ENCODE data around the gene KIZ.

KIZ gene

DNA sequence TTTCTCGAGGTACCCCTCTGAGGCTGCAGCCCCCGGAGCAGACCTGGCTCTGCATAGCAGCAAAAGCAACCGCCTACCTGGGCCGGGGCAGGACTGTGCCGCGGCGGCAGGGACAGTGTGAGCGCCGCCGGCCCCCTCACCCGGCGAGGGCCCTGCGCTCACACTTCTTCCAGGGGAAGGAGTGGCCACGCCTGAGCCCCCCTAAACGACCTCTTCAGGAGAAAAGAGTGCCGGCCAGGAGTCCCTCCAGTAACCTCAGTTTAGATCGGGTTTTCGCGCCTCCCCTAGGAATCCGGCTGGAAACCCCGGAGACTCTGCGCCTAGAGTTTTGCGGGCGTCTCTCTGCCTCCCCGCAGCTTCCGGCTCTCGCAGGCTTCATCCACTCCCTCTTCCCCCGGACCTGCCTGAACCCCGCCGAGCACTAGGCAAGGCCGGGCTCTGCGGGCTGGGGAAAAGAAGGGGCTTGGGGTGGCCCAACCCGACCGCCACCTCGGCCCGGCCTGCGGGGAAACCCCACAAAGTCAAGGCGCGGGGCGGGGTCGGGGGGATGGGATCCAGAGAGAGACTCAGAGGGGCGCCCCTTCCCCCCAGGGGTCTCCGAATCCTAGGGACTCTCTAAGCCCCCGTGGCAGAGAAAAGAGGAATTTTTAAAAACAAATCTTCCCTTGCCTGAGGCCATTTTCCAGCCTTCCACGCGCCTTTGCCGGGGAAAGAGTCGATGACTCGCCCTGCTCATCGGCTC, 20.3 kb upstream of the KIZ start:
- DNase-seq (ENCODE audit: low read depth in 2 of 2) = no peak

DNA sequence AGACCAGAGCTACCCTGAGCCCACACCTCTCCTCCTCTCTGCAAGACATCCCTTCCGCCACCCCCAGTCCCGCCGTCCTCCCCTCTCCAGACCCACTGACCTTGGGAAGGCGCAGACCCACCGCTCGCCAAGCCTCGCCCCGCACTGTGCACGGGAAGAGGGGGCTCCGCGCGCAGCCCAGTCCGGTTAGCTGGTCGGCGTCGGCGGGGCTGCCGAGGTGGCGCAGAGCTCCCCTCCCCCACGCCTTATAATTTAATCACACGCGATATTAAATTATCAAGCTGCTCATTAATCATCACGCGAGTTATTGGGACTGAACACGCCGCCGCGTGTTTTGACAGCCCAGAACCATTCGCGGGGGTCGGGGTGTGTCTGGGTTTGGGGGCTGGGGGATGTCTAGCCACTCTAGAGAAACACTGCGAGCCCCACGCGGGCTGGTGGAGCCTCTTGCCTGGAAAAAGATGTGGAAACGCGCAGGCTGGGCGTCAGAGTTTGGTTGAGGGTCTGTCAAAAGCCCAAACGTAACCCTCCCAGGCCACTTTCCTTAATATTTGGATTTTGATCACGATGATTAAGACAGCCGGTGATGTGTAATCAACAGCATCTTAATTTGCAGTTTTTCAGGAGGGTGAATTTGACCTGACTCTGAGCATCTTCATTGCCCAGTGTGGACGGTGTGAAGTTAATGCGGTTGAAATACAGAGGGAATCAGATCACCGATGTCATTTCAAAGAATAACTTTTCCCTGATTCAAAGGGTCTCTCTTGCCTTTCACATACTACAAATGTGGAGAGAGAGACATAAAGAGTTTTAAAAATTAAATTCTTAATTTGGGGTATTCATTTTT, 19.5 kb upstream of the KIZ start, which contains the start of gene LINC00237:
Gene LINC00237, minus strand, starts transcription at position 188 of the 847 bp plus-strand sequence.
- no peak for DNase-seq (ENCODE audit: low read depth in 2 of 2)

DNA sequence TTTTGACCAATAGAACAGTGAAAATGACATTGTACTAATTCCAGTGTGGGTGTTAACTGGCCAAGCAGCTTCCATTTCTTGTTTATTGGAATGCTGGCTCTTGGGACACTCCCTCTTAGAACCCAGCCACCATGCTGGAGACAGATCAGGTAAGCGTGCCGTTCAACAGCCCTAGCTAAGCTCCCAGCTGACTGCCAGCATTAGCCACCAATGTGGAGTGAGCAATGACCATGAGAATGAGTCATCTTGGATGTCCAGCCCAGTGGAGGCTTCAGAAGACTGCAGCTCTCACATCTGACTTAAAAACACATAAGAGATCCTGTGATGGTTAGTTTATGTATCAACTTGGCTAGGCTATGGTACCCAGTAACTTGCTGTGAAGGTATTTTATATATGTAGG, 16.7 kb upstream of the KIZ start:
- no peak for DNase-seq (ENCODE audit: low read depth in 2 of 2)

DNA sequence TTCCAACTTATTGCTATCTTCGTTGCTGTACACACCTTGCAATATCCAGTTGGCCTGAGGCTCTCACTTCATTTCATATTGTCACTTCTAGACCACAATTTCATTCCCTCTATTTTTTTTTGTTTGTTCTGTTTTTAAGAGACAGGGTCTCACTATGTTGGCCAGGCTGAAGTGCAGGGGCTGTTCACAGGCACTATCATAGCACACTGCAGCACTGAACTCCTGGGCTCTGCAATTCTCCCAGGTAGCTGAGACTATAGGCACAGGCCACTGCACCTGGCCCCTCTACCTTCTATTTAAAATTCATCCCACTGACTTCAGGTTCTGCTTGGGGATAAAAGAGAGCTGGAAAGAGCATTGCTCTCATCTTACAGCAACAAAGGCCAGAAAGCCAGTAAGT, 15.1 kb upstream of the KIZ start:
- no peak for DNase-seq (ENCODE audit: low read depth in 2 of 2)

DNA sequence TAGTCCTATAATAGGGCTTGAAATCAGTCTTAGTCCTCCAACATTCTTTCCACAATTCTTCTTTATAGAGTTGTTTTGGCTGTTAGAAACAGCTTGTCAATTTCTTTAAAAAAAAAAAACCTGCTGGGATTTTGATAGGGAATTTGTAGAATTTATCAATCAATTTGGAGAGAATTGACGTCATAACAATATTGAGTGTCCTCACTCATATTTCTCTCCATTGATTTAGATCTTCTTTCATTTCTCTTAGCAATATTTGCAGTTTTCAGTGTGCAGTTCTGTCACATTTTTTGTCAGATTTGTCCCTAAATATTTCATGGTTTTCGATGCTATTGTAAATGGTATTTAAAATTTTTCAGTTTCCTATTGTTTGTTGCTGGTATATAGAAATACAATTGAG, 14.5 kb upstream of the KIZ start:
- no peak for DNase-seq (ENCODE audit: low read depth in 2 of 2)

DNA sequence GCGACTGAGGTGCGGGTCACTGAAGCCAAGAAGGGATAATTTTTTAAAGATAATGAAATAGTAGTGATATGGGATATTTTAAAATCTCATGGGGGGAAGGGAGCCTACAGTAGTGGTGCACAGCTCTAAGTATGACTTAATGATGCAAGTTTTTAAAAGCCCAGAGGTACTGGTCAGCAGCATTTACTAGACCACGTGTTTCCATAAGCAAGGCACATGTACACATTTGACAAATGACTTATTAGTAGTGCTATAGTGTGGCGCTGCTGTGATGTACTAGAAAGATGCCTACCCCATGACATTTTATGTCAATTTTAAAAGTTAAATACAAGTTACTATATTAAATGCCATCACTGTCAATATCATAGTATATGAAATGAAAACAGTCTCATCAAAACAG, 12.2 kb upstream of the KIZ start:
- no peak for DNase-seq (ENCODE audit: low read depth in 2 of 2)

DNA sequence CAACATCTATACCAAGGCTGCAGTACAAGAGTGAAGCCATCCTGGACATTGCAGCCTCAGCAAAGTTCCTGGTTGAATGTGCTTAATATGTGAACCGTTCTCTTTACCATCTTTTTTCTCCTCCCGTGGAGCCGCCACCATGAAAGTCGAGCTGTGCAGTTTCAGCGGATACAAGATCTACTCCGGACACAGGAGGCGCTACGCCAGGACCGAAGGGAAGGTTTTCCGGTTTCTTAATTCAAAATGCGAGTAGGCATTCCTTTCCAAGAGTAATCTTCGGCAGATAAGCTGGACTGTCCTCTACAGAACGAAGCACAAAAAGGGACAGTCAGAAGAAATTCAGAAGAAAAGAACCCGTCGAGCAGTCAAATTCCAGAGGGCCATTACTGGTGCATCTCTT, 11.3 kb upstream of the KIZ start:
- no peak for DNase-seq (ENCODE audit: low read depth in 2 of 2)

DNA sequence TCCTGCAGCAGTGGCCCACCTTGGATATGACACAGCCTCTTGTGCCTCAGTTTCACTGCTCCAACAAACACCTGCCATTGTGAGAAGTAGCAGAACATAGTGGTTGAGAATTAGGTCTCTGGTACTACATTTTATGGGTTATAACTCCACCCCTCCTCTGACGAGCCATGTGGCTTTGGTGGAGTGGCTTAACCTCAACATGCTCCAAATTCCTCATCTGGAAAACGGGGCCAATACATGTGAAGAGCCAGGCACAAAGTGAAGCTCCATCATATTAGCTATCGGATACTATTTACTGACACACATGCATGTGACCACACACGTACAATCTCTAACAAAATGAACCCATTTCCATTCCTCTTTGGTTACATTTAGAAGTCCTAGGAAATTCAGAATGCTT, 8.4 kb upstream of the KIZ start:
- no peak for DNase-seq (ENCODE audit: low read depth in 2 of 2)

DNA sequence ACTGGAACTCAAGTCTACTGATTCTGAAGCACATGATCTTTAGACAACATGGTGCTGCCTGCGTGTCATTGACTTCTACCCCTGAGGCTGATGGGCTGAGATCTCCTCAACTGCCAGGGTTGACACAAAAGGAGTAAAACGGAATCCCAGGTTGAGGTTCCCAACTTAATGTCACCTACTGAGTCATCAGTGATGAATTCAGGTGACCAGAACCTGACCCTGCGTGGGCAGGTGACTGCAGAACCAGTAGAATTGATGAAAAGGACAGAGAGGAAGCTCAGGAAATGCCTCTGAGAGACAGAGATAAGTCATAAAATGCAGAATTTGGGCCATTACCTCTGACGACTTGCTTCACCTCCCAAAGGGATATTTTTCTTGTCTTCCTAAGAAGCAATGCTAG, 7.7 kb upstream of the KIZ start:
- DNase-seq (ENCODE audit: low read depth in 2 of 2) = no peak

DNA sequence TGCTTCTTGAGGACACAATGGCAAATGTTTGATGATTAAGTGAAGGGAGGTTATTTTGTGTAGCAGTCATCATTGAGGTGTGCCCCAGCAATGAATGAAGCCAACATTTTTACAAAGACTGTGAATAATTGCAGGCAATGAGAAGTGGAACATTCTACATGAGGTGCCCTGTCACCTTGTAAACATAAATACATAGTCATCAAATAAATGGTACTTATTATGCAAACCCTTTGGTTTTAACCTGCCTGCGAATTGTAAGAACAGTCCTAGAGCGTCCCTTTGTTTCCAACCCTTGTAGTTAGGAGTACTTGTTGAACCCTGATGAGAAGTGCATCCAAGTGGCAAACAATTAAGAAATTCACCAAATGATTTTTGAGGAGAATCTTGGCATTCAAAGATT, 7.1 kb upstream of the KIZ start:
- no peak for DNase-seq (ENCODE audit: low read depth in 2 of 2)

DNA sequence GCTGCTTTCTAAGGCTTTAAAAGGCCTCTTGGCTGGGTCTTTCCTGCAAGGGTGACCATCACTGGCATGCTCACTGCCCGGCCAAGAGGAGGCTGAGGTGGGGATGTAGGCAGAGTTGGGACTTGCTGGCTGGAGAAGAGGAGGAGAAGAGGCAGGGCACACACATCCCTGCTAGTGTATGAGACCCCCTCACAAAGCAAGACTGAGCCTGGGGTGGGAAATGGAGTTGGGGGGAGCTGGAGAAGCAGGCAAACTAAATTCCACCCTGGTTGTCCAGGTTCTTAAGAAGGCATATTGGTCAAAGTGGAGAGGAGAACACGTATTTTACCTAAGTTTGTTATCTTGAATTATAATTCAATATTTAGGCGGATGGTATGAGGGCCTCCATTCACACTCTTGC, 1.7 kb upstream of the KIZ start:
- no peak for DNase-seq (ENCODE audit: low read depth in 2 of 2)

DNA sequence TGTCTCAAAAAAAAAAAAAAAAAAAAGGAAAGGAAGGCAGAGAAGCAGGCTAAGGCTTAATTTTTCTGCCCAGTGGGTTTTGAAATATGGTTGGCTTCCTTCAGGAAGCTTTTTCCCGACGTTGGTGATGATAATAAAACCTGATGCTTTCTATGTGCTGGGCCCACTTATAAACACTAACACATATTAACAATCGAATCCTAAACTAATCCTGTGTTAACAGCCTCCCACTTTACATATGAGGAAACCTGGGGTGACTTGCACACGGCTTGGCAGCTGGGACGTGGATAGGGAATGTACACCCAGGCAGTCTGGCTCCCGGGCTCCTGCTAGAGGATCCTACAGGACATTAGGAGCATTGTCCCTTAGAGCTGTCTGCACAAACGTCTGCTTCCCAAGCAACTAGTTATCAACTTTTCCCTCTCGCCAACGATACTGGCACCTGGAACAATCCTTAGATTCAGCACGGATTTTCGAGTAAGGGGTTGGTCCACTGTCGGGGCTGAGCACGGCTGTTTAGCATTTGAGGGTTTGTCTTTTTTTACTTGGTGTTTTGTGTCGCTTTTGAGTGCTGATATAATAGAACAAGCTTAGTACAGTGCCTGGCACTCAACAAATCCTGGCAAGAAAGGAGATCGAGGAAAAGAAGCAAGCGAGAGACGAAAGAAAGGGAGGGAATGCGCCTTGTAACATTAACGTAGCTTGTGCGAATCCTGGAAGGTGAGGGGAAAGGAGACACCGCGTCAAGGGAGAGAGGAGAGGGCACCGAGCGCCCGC, 622 bp upstream of the KIZ start:
- peak; percentile 9 to 10 for DNase-seq (ENCODE audit: low read depth in 2 of 2)

DNA sequence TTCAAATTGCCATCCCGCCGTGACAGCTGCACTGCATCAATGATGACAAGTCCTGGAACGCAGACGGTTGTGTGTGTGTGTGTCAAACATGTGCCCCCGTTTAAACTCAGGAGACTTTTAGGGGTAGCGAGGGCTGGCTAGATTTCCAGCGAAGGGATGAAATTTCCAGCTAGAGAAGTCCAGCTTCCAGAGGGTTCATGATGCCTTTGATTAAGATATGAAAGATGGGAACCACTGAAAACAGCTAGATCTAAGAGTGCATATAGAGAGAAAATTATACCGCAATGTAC, 644 bp downstream of the KIZ start:
- no peak for DNase-seq (ENCODE audit: low read depth in 2 of 2)

DNA sequence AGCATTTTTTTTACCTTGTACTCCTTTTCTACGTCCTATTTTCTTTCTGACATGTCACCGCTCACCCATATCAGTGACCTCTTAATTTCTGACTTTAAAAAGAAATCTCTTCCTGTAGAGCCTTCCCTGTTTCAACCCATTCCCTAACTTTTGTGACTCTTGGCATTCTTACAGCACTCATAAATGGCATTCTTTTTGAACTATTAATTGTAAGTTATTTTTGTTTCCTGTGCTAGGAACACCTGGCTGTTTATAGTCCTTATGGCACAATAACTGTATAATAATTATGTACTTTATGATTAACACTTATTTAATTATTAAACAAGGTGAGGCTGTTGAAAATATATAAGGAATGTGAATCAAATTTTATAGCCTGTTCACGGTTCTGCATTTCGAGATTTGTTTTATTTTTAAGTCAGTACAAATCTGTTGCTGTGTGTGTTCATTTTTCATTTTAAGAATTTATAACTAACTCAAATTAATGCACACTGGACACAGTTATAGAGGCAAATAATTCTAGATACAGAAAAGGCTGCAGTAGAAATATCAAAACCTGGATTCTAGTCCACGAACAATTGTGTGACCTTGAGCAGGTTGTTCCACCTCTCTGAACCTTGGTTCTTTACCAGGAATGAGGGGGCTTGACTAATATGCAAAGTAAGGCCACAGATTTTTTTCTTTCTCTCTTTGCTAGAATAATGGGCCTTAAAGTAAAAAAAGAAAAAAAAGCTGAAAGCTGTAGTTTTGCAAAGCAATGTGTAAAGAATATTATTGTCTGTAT, 1.5 kb downstream of the KIZ start:
- DNase-seq (ENCODE audit: low read depth in 2 of 2) = no peak

DNA sequence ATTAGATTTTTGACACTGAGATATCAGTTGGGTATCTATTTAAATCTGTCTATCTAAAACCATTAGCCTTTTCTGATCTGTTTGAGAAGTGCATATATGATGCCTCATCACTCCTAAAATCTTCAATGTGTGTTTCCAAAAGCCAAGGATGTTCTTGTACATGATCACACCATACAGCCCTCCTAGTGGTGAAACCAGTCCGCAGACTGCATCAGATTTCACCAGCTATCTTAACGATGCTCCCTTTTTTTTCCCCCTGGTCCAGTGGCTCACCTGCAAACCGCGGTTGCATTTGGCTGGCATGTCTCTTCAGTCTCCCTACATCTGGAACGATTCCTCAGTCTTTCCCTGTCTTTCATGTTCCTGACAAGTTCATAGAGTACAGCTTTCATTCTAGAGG, 4.0 kb downstream of the KIZ start:
- no peak for DNase-seq (ENCODE audit: low read depth in 2 of 2)

DNA sequence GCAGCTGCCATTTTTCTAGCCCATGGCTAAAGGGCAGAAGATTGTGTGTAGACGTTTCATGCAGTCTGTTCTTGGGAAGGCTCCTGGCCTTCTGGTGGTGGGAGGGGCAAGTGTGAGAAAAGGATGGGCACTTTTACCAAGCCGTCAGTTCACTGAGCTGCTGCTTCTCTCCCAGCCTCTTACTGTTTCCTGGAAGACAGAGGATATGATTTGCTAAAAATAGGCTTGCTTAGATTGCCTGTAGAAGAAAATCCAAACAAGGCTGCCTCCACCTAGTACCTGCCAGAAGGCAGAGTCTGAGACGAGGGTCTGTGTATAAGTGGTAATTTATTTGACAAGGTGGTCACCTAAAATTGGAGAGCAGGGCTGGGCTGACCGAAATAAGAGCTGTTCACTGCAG, 7.5 kb downstream of the KIZ start:
- DNase-seq (ENCODE audit: low read depth in 2 of 2) = no peak

DNA sequence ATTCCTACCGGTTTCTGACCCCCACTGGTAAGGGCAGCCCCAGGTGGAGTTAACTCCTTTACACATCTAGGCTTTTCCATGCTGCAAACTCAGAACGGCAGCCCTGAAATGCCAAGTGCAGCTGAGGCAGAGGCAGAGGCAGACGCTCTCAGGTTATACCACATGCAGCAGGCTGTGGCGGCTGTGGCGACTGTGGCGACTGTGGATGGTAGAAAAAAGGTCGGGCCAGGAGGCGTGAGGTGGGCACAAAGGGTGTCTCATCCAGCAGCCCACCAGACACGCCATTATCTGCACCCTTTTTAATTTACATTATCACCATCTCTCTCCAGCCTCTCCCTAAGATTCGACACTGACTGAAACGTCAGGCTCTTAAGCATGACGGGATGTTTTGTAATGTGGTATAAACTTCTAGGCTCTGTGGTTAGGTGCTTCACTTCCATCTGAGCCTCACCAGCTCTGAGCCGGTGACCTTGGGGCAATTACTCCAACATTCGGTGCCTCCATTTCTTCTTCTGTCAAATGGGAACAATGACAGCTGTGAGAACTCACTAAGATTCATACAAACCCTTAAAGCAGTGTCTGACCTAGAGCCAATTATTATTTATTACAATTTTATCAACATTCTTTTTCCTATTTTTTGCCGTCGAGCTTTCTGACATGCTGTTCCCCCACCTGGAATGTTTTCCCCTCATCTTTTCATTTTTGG, 8.2 kb downstream of the KIZ start:
- no peak for DNase-seq (ENCODE audit: low read depth in 2 of 2)

DNA sequence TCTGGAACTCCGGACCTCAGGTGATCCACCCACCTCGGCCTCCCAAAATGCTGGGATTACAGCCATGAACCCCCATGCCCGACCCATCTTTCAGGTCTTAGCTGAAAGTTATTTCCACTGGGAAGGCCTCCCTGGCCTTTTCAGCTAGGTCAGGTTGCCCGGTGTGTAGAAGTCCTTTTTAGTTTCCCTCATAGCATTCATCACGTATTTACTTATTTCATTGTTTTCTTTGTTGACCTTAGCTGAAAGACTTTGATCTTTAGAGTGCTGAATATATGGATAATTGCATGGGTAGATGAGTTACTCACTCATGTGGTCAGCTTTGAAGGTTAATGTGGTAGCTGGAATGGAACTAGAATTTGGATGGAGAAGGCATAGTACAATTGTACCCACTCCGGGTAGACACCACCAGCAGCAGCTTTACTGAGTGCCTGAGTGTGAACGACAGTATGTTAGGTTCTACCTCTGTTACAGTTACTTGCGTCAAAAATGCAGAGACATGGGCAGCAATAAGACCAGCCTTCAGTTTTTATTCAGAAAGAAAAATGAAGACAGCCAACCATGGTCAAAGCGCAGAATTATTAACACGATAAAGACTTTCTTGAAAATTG, 9.1 kb downstream of the KIZ start:
- no peak for DNase-seq (ENCODE audit: low read depth in 2 of 2)

DNA sequence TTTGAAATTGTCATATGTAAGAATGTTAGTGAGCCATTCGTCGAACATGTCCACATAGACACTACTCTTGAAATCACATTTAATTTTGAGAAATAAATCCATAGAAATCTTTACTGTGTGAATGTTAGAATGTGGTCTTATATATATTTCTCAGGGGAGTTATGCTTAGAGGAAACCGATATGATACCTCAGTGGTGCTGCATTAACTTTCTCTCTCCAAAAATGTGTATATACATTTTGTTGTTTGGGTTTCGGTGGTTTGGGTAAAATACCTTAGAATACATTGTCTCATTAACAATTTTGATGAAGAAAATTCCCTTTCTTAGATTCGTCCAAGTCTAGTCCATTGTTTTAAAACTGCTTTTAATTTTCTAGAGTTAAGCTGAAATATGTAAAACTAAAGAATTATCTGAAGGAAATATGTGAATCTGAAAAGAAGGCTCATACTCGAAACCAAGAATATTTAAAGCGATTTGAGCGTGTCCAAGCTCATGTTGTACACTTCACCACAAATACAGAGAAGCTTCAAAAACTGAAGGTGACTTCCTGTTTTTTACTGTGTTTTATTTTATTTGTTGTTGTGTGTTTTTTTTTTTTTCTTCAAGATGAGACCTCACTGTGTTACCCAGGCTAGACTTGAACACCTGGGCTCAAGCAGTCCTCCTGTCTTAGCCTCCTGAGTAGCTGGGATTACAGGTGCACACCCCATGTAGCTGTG, 10.3 kb downstream of the KIZ start:
- DNase-seq (ENCODE audit: low read depth in 2 of 2) = no peak

DNA sequence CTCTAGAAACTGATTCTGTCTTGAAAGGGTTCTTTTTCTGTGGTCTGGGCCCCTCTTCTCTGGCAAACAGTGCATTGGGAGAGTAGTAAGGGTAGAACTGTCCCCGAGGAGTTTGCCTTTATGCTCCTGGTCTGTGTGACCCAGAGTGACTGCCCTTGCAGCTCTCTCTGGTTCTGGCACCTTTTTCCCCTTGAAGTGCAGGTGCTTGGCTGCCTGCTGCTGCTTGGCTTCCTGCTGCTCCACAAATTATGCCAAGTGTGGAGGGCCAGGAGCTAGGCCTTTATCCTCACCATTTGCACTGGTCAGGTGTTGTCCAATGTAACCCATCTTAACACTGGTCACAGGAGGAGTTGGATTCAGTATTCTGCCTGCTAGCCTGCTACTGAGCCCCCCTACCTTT, 11.2 kb downstream of the KIZ start:
- no peak for DNase-seq (ENCODE audit: low read depth in 2 of 2)

Measured in fibroblast of skin of left quadriceps (primary cell).